Natural killer cell (primary cell): ENCODE measurements around the gene MOCS3. TPM values are rescaled to one million over a fixed set of nuclear protein-coding genes. Genes with fewer than 3 reads are reported as not detected.

Source experiments
- ATAC-seq, 3 donors: fragments of 150-1000 bp in 2 of 3; fragments of 200-7000 bp in 1 of 3; cut with Tn5 transposase; 1 replicate in 1 of 3; 2 replicates in 2 of 3; pipeline ENCODE4 v1.10.0; 2021; ENCODE audit warnings: mild to moderate bottlenecking in 2 of 3, moderate library complexity in 2 of 3
- DNase-seq, 2 donors: peaks; one replicate each; pipeline versions ENCODE4 v3.0.0 to v3.0.0-alpha.2; 2013 to 2021; ENCODE audit warnings: mixed read lengths in 1 of 2
- H3K27ac ChIP-seq: one replicate; pipeline ENCODE4 v1.5.1; 2013; ENCODE audit warnings: mild to moderate bottlenecking, low read length
- H3K27me3 ChIP-seq: one replicate; pipeline ENCODE4 v1.6.1; 2013; ENCODE audit warnings: low read length; ENCODE audit not compliant: control insufficient read depth, insufficient read depth
- H3K36me3 ChIP-seq: one replicate; pipeline ENCODE4 v1.6.1; 2013; ENCODE audit warnings: low read length; ENCODE audit not compliant: control insufficient read depth, insufficient read depth
- H3K4me1 ChIP-seq: one replicate; pipeline ENCODE4 v1.6.1; 2013; ENCODE audit warnings: low read length; ENCODE audit not compliant: control insufficient read depth, insufficient read depth
- H3K4me3 ChIP-seq: one replicate; pipeline ENCODE4 v1.5.1; 2013; ENCODE audit warnings: low read length
- H3K9me3 ChIP-seq: one replicate; pipeline ENCODE4 v1.6.1; 2013; ENCODE audit warnings: low read length; ENCODE audit not compliant: control insufficient read depth, insufficient read depth
- H3K27ac Mint-ChIP-seq, 2 donors: one replicate each; pipeline ENCODE4 v1.8.0; 2022; ENCODE audit warnings: mild to moderate bottlenecking in 2 of 2, mixed read lengths in 2 of 2, moderate library complexity in 1 of 2
- H3K27me3 Mint-ChIP-seq, 2 donors: one replicate each; pipeline ENCODE4 v1.8.0; 2022; ENCODE audit warnings: low read depth in 2 of 2, mixed read lengths in 2 of 2
- H3K36me3 Mint-ChIP-seq: one replicate; pipeline ENCODE4 v1.8.0; 2022; ENCODE audit warnings: mixed read lengths
- H3K4me1 Mint-ChIP-seq, 2 donors: one replicate each; pipeline ENCODE4 v1.8.0; 2022; ENCODE audit warnings: mixed read lengths in 2 of 2
- H3K4me3 Mint-ChIP-seq: one replicate; pipeline ENCODE4 v1.8.0; 2022; ENCODE audit warnings: mild to moderate bottlenecking, moderate library complexity, mixed read lengths
- H3K9me3 Mint-ChIP-seq, 2 donors: one replicate each; pipeline ENCODE4 v1.8.0; 2022; ENCODE audit warnings: mixed read lengths in 2 of 2
- WGBS: methylation state at CpG from one replicate; pipeline ENCODE4 v1.1.7; 2013; ENCODE audit warnings: missing lambda C conversion rate; ENCODE audit not compliant: insufficient coverage; 5-methylcytosine and 5-hydroxymethylcytosine counted together
- intact Hi-C: fragments of 100-400 bp; cut with micrococcal nuclease; formaldehyde crosslinking; loops from one replicate; pipeline ENCODE4 v1.14.2; 2022
- total RNA-seq, 4 donors: library from RNA; stranded (reverse); fragments of 120-200 nt in 1 of 4; gene quantifications; one replicate each; pipeline versions ENCODE4 v1.2.3 to v1.2.4, GENCODE V29; 2013 to 2022
- TF ChIP-seq, protein P1 (sequence below): fragments of 200-600 bp; IDR thresholded peaks from one replicate; pipeline ENCODE4 v1.8.0; 2022; ENCODE audit warnings: antibody characterized with exemption

Gene MOCS3
- total RNA-seq, 3 donors from 2014 or later (not counting 1 experiment from before 2014, with no cell fraction given): 2.2 to 2.5 (median 2.3) TPM

DNA sequence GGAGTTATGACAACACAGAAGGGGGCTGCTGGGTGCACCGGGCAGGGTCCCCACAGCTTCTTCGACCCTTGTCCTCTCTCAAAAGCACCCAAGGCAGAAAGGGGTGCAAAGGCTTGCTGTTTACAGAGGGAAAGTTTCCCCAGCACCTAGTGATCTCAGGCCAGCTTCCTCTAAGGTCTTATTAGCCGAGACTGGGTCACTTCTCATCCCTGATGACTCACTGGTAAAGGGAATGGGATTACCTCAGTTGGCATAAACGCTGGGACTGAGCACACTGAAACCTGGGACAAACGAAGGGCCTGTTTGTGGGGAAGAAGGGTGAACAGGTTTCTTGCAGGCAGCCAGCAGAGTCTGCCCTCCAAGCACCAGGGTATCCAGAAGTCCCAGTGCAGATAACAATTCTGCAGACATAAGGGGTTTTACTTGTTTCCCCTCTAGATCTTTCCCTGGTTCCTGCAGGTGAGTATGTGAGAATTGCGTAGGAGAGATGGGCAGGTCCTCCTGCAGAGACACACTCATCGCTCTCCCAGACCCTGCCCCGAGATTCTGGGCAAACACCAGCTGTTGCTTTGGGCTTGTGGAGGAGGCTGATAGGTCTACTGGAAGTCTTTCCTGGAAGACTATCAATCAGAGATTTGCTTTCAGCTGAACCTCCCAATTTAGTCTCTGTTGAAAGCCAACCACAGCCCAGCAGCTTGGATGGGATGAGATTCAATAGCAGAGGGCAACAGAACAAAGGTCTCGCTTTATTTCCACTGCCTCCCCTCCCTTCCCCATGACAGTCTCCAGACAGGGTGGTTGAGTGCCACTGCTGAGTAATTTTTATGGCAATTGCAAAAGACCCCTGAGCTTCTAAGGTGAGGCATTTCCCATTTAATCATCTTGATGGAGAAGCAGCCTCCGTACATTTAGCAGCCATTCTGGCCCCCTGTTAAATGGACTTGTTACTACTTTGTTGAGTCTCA is 38.6 kb downstream of the MOCS3 start:
- H3K4me1 ChIP-seq: peaks cover 3% of the 10 kb centered on the region
- ATAC-seq: no peak
- H3K27me3 ChIP-seq: no peaks in the 10 kb centered on the region
- Mint-ChIP-seq H3K9me3 (no peaks in the 10 kb centered on the region), H3K36me3 (no peaks in the 10 kb centered on the region), H3K4me3 (no peak overlapping the region), H3K27ac (no peak overlapping the region), H3K4me1 (no peaks in the 10 kb centered on the region), H3K27me3 (peaks cover 13 to 30% of the 10 kb centered on the region in 2 donors)
- H3K27ac ChIP-seq: no peak overlapping the region
- no peak for DNase-seq
- 61% methylated on average over 10 of the region's 10 CpGs for WGBS
- intact Hi-C loops: no loop called here
- H3K36me3 ChIP-seq: no peaks in the 10 kb centered on the region
- H3K4me3 ChIP-seq: no peak overlapping the region
- TF ChIP-seq, protein P1, sequence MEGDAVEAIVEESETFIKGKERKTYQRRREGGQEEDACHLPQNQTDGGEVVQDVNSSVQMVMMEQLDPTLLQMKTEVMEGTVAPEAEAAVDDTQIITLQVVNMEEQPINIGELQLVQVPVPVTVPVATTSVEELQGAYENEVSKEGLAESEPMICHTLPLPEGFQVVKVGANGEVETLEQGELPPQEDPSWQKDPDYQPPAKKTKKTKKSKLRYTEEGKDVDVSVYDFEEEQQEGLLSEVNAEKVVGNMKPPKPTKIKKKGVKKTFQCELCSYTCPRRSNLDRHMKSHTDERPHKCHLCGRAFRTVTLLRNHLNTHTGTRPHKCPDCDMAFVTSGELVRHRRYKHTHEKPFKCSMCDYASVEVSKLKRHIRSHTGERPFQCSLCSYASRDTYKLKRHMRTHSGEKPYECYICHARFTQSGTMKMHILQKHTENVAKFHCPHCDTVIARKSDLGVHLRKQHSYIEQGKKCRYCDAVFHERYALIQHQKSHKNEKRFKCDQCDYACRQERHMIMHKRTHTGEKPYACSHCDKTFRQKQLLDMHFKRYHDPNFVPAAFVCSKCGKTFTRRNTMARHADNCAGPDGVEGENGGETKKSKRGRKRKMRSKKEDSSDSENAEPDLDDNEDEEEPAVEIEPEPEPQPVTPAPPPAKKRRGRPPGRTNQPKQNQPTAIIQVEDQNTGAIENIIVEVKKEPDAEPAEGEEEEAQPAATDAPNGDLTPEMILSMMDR: no peak
- H3K9me3 ChIP-seq: peaks cover 4% of the 10 kb centered on the region

GRCh38 chr20:50999355-50999754 is 40.7 kb downstream of the MOCS3 start:
- 85% methylated on average over 4 of the region's 4 CpGs for WGBS
- H3K27me3 ChIP-seq: no peaks in the 10 kb centered on the region
- H3K27me3 Mint-ChIP-seq: peaks cover 6 to 32% of the 10 kb centered on the region in 2 donors
- intact Hi-C loops: no loop called here
- H3K9me3 ChIP-seq: no peaks in the 10 kb centered on the region
- DNase-seq (no peak), ATAC-seq (no peak)
- no peaks in the 10 kb centered on the region for H3K4me1 ChIP-seq
- no peak overlapping the region for H3K27ac ChIP-seq
- H3K27ac Mint-ChIP-seq: no peak overlapping the region
- no peak overlapping the region for H3K4me3 Mint-ChIP-seq
- H3K9me3 Mint-ChIP-seq: no peaks in the 10 kb centered on the region
- no peaks in the 10 kb centered on the region for H3K4me1 Mint-ChIP-seq
- H3K36me3 Mint-ChIP-seq: no peaks in the 10 kb centered on the region
- H3K4me3 ChIP-seq: no peak overlapping the region
- TF ChIP-seq, protein P1: no peak
- no peaks in the 10 kb centered on the region for H3K36me3 ChIP-seq

DNA sequence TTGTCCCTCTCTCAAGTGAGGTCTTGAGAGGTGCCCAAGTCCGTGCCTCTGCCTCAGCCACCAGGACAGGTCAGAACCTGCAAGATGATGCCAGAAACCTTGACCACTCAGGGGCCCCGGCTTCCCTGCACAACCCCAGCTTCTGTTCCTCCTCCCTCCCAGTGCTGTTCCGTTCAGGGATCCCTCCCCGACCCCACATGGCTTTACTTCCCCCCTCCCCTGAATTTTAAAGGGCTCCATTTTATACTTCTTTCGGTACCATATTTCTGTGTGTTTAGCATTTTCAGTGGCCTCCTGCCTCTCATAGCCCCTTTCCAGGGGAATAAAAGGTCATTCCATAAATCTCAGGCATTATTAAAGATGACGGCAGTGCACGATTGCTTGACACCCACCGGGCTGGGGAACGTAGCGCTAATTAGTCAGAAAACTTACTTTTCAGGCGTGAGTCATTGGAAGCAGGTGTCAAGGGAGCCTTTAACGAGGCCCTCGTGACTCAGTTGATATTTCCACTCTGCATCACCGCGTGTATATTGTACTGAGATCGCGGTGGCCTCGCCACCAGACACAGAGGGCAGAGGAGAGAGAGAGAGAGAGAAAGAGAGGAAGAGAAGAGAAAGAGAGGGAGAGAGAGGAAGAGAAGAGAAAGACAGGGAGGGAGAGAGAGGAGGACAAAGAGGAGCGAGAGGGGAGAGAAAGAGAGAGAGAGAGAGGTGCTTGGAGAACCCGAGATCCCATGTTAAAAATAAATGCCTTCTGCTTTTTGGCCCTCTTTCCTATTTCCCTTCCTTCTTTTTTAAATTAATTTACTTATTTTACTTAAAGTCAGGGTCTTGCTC is 43.0 kb downstream of the MOCS3 start:
- intact Hi-C loops: no loop called here
- WGBS: 81% methylated on average over 19 of the region's 20 CpGs
- no peak overlapping the region for H3K4me3 ChIP-seq
- TF ChIP-seq, protein P1: no peak
- Mint-ChIP-seq H3K9me3 (no peaks in the 10 kb centered on the region), H3K4me3 (no peak overlapping the region), H3K27ac (no peak overlapping the region), H3K36me3 (no peaks in the 10 kb centered on the region), H3K4me1 (no peaks in the 10 kb centered on the region), H3K27me3 (peaks cover 23 to 37% of the 10 kb centered on the region in 2 donors)
- no peaks in the 10 kb centered on the region for H3K36me3 ChIP-seq
- no peaks in the 10 kb centered on the region for H3K4me1 ChIP-seq
- no peak for DNase-seq
- no peaks in the 10 kb centered on the region for H3K27me3 ChIP-seq
- no peak overlapping the region for H3K27ac ChIP-seq
- H3K9me3 ChIP-seq: no peaks in the 10 kb centered on the region
- no peak for ATAC-seq
